ENCODE measurements around the gene GMDS. TPM values are rescaled to one million over a fixed set of nuclear protein-coding genes. Genes with fewer than 3 reads are reported as not detected.

The GMDS gene
- total RNA-seq, 2 experiments from 2014 or later: 36.6 to 42.8 TPM

DNA sequence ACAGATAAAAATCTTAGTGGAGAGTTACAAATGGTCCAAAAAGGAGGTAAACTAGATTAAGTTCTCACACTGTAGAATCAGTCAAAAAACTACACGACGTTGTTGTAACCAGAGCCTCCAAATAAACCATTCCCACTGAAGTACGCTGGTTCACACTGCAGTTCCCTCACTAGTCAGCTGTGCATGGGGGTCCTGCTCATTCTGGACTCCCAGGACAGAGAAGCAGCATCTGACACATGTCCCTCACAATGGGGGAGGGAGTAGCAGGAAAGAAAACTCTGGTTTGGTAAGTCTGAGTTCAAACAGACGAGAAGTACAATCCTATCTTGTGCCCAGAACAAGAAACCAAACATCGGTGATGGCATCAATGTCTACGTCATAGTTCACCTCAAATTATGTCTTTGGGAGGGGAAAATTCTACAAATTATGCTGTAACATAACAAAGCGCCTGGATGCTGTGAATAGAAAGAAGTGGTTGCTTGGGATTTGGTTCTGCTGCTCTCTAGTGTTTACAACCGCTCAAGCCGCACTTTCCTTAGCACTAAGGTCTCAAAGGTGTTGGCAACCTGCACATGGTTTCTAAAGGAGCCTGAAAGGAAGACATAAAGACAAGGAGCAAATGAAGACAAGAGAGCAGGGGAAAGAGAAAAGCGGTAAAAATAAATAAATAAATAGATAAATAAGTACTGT is 208.0 kb downstream of the GMDS start:
- no peak overlapping the region for H3K4me3 Mint-ChIP-seq
- peaks cover 33% of the 10 kb centered on the region for H3K4me1 Mint-ChIP-seq (ENCODE audit: low read depth)
- H3K36me3 Mint-ChIP-seq (ENCODE audit: low read depth): peaks cover 7% of the 10 kb centered on the region
- ChIA-PET CTCF (interaction anchor here (0.6 kb wide), 1 partner anchor 8 kb away, joined by 3 read pairs; no protein-coding TSS in a partner anchor), POLR2A (no interaction called here)
- H3K27ac Mint-ChIP-seq: no peak overlapping the region
- ATAC-seq (no peak), DNase-seq (no peak)
- no peaks in the 10 kb centered on the region for H3K9me3 Mint-ChIP-seq
- no peaks in the 10 kb centered on the region for H3K27me3 Mint-ChIP-seq
- TF ChIP-seq, protein P1, sequence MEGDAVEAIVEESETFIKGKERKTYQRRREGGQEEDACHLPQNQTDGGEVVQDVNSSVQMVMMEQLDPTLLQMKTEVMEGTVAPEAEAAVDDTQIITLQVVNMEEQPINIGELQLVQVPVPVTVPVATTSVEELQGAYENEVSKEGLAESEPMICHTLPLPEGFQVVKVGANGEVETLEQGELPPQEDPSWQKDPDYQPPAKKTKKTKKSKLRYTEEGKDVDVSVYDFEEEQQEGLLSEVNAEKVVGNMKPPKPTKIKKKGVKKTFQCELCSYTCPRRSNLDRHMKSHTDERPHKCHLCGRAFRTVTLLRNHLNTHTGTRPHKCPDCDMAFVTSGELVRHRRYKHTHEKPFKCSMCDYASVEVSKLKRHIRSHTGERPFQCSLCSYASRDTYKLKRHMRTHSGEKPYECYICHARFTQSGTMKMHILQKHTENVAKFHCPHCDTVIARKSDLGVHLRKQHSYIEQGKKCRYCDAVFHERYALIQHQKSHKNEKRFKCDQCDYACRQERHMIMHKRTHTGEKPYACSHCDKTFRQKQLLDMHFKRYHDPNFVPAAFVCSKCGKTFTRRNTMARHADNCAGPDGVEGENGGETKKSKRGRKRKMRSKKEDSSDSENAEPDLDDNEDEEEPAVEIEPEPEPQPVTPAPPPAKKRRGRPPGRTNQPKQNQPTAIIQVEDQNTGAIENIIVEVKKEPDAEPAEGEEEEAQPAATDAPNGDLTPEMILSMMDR (IDR thresholded peaks at IDR 0.05): no peak
- intact Hi-C loops (cut with micrococcal nuclease): no loop called here

DNA sequence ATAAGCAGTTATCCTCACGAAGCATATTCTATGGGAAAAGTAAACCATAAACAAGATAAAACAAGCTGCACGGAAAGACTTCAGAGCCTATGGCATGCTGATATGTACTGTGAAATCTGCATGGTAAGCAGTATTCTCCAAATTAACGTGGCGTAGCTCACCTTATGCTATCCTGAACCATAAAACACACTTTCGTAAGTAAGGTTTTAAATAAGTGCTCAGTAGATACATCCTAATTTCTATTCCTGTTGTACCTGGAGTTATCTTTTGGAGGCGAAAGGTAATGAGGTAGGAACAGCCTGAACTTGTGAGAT is 208.7 kb downstream of the GMDS start:
- DNase-seq (no peak), ATAC-seq (no peak)
- Mint-ChIP-seq H3K27ac (no peak overlapping the region), H3K27me3 (no peaks in the 10 kb centered on the region), H3K9me3 (no peaks in the 10 kb centered on the region), H3K4me3 (no peak overlapping the region), H3K4me1 (ENCODE audit: low read depth) (peaks cover 33% of the 10 kb centered on the region), H3K36me3 (ENCODE audit: low read depth) (peaks cover 7% of the 10 kb centered on the region)
- CTCF ChIA-PET: interaction anchor here (0.6 kb wide), 1 partner anchor 9 kb away, joined by 3 read pairs; no protein-coding TSS in a partner anchor
- POLR2A ChIA-PET: no interaction called here
- intact Hi-C loops (cut with micrococcal nuclease): no loop called here
- TF ChIP-seq, protein P1 (IDR thresholded peaks at IDR 0.05): no peak

DNA sequence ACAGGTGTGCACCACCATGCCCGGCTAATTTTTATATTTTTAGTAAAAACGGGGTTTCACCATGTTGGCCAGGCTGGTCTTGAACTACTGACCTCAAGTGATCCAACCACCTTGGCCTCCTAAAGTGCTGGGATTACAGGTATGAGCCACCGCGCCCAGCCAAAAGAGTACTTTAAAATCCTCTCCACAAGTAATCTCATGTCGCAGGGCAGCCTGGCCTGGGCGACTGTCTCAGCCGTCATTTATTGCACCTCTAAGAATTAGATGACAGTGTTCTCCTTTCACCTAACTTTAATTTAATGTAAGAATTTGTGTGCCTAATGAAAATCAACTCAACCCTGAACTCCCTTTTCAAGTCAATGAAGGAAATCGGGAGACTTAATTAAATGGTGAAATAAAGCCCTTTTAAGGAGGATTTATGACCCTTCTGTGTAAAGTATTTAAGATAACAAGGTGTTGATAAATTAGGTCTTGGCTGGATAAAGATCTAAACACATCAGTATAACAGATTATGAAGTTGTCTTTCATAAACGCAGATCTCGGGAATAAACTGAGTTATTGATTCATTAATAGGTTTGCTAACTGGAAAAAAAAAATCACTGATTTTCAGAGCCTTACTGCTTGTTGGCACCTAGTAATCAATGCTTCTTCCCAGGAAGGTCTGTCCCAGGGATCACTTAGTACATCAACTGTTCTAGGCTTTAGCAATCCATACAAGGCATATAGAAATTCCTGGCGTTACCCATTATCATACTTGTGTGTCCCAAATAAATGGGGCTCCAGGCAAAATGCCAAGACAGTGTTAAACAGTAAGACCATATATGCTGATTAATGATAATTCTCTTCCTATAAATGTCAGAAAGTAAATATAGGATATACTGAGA is 209.3 kb downstream of the GMDS start:
- ATAC-seq (no peak), DNase-seq (no peak)
- ChIA-PET POLR2A (no interaction called here), CTCF (interaction anchor here (0.6 kb wide), 1 partner anchor 9 kb away, joined by 3 read pairs; no protein-coding TSS in a partner anchor)
- TF ChIP-seq, protein P1 (IDR thresholded peaks at IDR 0.05): no peak
- H3K27me3 Mint-ChIP-seq: no peaks in the 10 kb centered on the region
- H3K4me1 Mint-ChIP-seq (ENCODE audit: low read depth): peaks cover 33% of the 10 kb centered on the region
- intact Hi-C loops (cut with micrococcal nuclease): no loop called here
- H3K4me3 Mint-ChIP-seq: no peak overlapping the region
- H3K36me3 Mint-ChIP-seq (ENCODE audit: low read depth): peaks cover 7% of the 10 kb centered on the region
- H3K9me3 Mint-ChIP-seq: no peaks in the 10 kb centered on the region
- H3K27ac Mint-ChIP-seq: no peak overlapping the region

DNA sequence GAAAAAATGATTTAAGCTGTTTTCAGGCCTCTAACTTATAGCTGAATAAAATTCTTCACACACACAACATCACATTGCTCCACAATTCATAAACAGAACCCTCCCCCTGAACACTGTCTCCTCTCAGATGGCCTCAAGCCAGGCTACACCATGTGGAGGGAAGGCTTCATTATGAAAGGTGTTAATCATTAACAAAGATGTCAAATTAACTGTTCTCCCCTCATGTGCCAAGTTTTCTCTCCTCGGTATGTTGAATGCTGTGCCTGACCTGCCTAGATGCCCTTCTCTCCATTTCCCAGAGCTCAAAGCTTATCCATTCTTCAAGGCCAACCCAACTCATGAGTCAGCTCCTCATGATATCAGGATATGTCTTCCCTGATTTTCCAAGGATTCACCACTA is 210.4 kb downstream of the GMDS start:
- H3K4me1 Mint-ChIP-seq (ENCODE audit: low read depth): peaks cover 30% of the 10 kb centered on the region
- ATAC-seq (no peak), DNase-seq (no peak)
- no peak overlapping the region for H3K4me3 Mint-ChIP-seq
- H3K36me3 Mint-ChIP-seq (ENCODE audit: low read depth): peaks cover 7% of the 10 kb centered on the region
- no peaks in the 10 kb centered on the region for H3K9me3 Mint-ChIP-seq
- POLR2A ChIA-PET: no interaction called here
- TF ChIP-seq, protein P1 (IDR thresholded peaks at IDR 0.05): no peak
- no peak overlapping the region for H3K27ac Mint-ChIP-seq
- CTCF ChIA-PET: no interaction called here
- no peaks in the 10 kb centered on the region for H3K27me3 Mint-ChIP-seq
- intact Hi-C loops (cut with micrococcal nuclease): no loop called here

DNA sequence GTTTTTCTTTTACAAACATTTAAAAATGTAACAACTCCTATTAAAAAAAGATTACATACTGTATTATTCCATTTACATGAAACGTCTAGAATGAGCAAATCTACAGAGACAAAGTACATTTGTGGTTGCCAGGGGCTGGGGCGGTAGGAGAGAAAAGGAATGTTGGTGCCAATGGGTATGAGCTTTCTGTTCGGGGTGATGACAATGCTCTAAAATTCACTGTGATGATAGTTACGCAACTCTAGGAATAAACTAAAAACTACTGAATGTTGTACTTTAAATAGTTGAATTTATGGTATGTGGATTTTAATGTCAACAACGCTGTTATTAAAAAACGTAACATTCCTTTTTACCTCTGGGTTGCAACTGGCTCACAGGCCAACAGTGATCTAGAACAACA is 211.1 kb downstream of the GMDS start:
- no peak for DNase-seq
- peaks cover 7% of the 10 kb centered on the region for H3K36me3 Mint-ChIP-seq (ENCODE audit: low read depth)

More for the DNA sequence above, 211.1 kb downstream of the GMDS start:
- H3K9me3 Mint-ChIP-seq: no peaks in the 10 kb centered on the region
- no peak overlapping the region for H3K4me3 Mint-ChIP-seq
- no peak for ATAC-seq
- peaks cover 30% of the 10 kb centered on the region for H3K4me1 Mint-ChIP-seq (ENCODE audit: low read depth)
- H3K27ac Mint-ChIP-seq: no peak overlapping the region
- CTCF ChIA-PET: no interaction called here
- TF ChIP-seq, protein P1 (IDR thresholded peaks at IDR 0.05): no peak
- no peaks in the 10 kb centered on the region for H3K27me3 Mint-ChIP-seq
- POLR2A ChIA-PET: no interaction called here
- intact Hi-C loops (cut with micrococcal nuclease): no loop called here
